ENCODE results near the gene RPTOR.
"Not testable (repeated sequence)": the region's sequence is repeated elsewhere in the genome, so short reads cannot be mapped to it uniquely, and the experiment has no call there.

The RPTOR gene

GRCh38 chr17:80544655-80545498 is at the start of gene RPTOR:
RPTOR (plus strand) TSS chr17:80544838; CDS start chr17:80545630, 792 bp downstream.
- peak; percentile 68 for DNase-seq

- no peak for DNase-seq
Measured at GRCh38 chr17:80497726-80498241, 46.9 kb upstream of the RPTOR start.

GRCh38 chr17:80498242-80498919 is 46.3 kb upstream of the RPTOR start:
- DNase-seq, result no peak

GRCh38 chr17:80498920-80499410 is 45.7 kb upstream of the RPTOR start:
- no peak for DNase-seq

- DNase-seq, result no peak
Measured at GRCh38 chr17:80499560-80499959, 45.1 kb upstream of the RPTOR start.

GRCh38 chr17:80499961-80500665 is 44.5 kb upstream of the RPTOR start:
- no peak for DNase-seq

- no peak for DNase-seq
Measured at GRCh38 chr17:80501741-80502577, 42.7 kb upstream of the RPTOR start.

- DNase-seq, result no peak
Measured at GRCh38 chr17:80502578-80502877, 42.1 kb upstream of the RPTOR start.

- DNase-seq, result no peak
Measured at GRCh38 chr17:80503031-80503430, 41.6 kb upstream of the RPTOR start.

GRCh38 chr17:80503921-80504320 is 40.7 kb upstream of the RPTOR start:
- no peak for DNase-seq

GRCh38 chr17:80504686-80505413 is 39.8 kb upstream of the RPTOR start:
- no peak for DNase-seq

- not testable (repeated sequence) for DNase-seq
Measured at GRCh38 chr17:80507177-80507576, 37.5 kb upstream of the RPTOR start.

- no peak for DNase-seq
Measured at GRCh38 chr17:80507965-80508364, 36.7 kb upstream of the RPTOR start.

GRCh38 chr17:80509311-80509710 is 35.3 kb upstream of the RPTOR start:
- DNase-seq, result no peak

- no peak for DNase-seq
Measured at GRCh38 chr17:80510132-80510531, 34.5 kb upstream of the RPTOR start.

GRCh38 chr17:80510772-80511171 is 33.9 kb upstream of the RPTOR start:
- no peak for DNase-seq

GRCh38 chr17:80511222-80512180 is 33.1 kb upstream of the RPTOR start:
- DNase-seq, result no peak

GRCh38 chr17:80512233-80512632 is 32.4 kb upstream of the RPTOR start:
- no peak for DNase-seq

- DNase-seq, result no peak
Measured at GRCh38 chr17:80513201-80513600, 31.4 kb upstream of the RPTOR start.

GRCh38 chr17:80513892-80514291 is 30.7 kb upstream of the RPTOR start:
- DNase-seq, result no peak
